Calu3 (cell line): Measurements from ENCODE around the gene ALK. TPM values are rescaled to one million over a fixed set of nuclear protein-coding genes. Genes with fewer than 3 reads are reported as not detected.

ENCODE experiments used
- BruUV-seq: library from RNA; stranded (reverse); fragments of 400-500 nt; replicated peaks from 2 replicates; lab custom pipeline; 2021; lab: Mats Ljungman, UMichigan
- CTCF ChIA-PET: fragments of 300-600 bp; sonication (Branson Sonifier 250); formaldehyde crosslinking; loops from one replicate; lab custom pipeline; 2022; ENCODE audit warnings: antibody characterized with exemption; lab: Charles Lee
- DNase-seq: peaks from one replicate; pipeline ENCODE4 v3.0.0; 2022
- H3K27ac Mint-ChIP-seq: one replicate; pipeline ENCODE4 v1.8.0; 2022; ENCODE audit warnings: mixed read lengths; ENCODE audit not compliant: unreplicated experiment
- H3K27me3 Mint-ChIP-seq: one replicate; pipeline ENCODE4 v1.8.0; 2022; ENCODE audit warnings: mixed read lengths; ENCODE audit not compliant: unreplicated experiment
- H3K36me3 Mint-ChIP-seq: one replicate; pipeline ENCODE4 v1.8.0; 2022; ENCODE audit warnings: mild to moderate bottlenecking, moderate library complexity, mixed read lengths; ENCODE audit not compliant: insufficient read depth, unreplicated experiment
- H3K4me1 Mint-ChIP-seq: one replicate; pipeline ENCODE4 v1.8.0; 2022; ENCODE audit warnings: mild to moderate bottlenecking, low read depth, mixed read lengths; ENCODE audit not compliant: unreplicated experiment
- H3K4me3 Mint-ChIP-seq: one replicate; pipeline ENCODE4 v1.8.0; 2022; ENCODE audit warnings: mild to moderate bottlenecking, low read depth, moderate library complexity, mixed read lengths; ENCODE audit not compliant: unreplicated experiment
- H3K9me3 Mint-ChIP-seq: one replicate; pipeline ENCODE4 v1.8.0; 2022; ENCODE audit warnings: low read depth, mixed read lengths; ENCODE audit not compliant: unreplicated experiment
- intact Hi-C: fragments of 100-400 bp; cut with micrococcal nuclease; formaldehyde crosslinking; loops from one replicate; pipeline ENCODE4 v1.10.0; 2022; ENCODE audit not compliant: unreplicated experiment
- total RNA-seq: library from RNA; stranded (reverse); gene quantifications from 2 replicates; pipeline ENCODE4 v1.2.3, GENCODE V29; 2022
- TF ChIP-seq, protein P1 (sequence below): fragments of 200-600 bp; IDR thresholded peaks from one replicate; pipeline ENCODE4 v1.8.0; 2022; ENCODE audit warnings: antibody characterized with exemption; ENCODE audit not compliant: unreplicated experiment

The ALK gene
- total RNA-seq, 1 experiment from 2014 or later: not detected

DNA sequence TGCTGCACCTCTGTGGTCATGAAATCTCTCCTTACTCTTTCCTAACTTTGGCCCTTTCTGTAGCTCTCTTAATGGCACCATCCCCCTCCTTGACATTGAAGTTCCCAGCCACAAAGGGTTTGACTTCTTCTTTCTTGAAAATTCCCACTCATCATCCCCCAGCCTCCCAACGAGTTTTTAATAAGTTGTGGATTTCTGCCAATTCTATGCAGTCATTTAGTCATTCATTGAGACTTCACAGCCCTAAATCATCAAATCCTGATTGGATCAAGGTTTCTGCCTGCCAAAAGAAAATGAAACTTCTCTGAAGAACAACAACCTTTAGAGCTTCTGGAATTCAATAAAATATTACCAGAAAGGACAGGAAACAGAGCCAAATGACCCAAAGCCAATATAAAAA is 451.9 kb downstream of the ALK start:
- intact Hi-C loops: no loop called here
- H3K4me3 Mint-ChIP-seq: no peak overlapping the region
- TF ChIP-seq, protein P1, sequence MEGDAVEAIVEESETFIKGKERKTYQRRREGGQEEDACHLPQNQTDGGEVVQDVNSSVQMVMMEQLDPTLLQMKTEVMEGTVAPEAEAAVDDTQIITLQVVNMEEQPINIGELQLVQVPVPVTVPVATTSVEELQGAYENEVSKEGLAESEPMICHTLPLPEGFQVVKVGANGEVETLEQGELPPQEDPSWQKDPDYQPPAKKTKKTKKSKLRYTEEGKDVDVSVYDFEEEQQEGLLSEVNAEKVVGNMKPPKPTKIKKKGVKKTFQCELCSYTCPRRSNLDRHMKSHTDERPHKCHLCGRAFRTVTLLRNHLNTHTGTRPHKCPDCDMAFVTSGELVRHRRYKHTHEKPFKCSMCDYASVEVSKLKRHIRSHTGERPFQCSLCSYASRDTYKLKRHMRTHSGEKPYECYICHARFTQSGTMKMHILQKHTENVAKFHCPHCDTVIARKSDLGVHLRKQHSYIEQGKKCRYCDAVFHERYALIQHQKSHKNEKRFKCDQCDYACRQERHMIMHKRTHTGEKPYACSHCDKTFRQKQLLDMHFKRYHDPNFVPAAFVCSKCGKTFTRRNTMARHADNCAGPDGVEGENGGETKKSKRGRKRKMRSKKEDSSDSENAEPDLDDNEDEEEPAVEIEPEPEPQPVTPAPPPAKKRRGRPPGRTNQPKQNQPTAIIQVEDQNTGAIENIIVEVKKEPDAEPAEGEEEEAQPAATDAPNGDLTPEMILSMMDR: no peak
- H3K27me3 Mint-ChIP-seq: peaks cover 39% of the 10 kb centered on the region
- H3K27ac Mint-ChIP-seq: no peak overlapping the region
- no peaks in the 10 kb centered on the region for H3K36me3 Mint-ChIP-seq
- H3K4me1 Mint-ChIP-seq: no peaks in the 10 kb centered on the region
- DNase-seq: no peak
- CTCF ChIA-PET: no interaction called here
- no TSS peak for BruUV-seq
- peaks cover 3% of the 10 kb centered on the region for H3K9me3 Mint-ChIP-seq

DNA sequence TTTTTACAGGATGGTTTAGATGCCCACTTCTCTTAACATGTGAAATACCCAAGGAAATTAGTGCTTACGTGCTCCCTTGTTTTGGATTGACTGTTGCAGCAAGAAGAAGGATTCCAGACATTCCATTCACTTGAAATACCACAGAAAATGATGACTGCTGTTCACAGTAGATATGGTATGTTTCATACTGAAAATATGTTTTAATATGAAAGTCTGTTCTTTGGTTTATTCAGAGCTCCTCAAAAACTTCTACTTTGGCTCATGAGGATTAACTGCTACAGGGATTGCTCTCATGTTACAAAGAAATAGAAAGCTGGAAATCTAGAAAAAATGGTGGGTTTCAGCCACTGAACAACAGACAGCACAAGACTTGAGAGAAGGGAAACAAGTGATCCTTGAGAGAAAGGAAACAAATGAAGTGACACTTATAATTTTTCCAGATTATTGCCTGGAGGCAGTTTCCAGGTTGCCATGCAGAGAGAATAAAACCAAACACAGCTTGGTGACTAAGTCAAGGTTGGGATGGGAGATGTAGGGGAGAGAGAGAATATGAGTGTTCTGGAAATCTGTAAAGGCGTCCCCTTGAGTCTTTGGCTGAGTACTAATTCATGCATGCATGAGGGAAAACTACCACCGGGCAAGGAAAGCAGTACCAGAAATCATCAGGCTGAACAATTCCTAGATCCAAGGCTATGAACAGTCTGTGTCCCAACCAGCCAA is 458.0 kb downstream of the ALK start:
- DNase-seq: no peak
- no peak overlapping the region for H3K4me3 Mint-ChIP-seq

DNA sequence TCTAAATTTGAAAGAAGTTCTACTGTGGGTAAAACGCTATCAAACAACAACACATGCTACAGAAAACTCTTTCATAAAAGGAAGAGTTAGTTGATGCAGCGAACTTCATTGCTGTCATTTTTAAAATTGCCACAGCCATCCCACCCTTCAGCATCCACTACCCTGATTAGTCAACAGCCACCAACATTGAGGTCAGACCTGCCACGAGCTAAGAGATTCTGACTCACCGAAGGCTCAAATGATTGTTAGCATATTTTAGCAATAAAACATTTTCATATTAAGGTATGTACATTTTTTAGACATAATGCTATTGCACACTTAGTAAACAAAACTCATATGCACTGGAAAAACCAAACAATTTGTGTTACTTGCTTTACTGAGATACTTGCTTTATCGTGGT is 459.1 kb downstream of the ALK start:
- BruUV-seq: no TSS peak
- CTCF ChIA-PET: no interaction called here
- H3K27ac Mint-ChIP-seq: no peak overlapping the region
- no peak overlapping the region for H3K4me3 Mint-ChIP-seq
- peaks cover 88% of the 10 kb centered on the region for H3K27me3 Mint-ChIP-seq
- DNase-seq: no peak
- TF ChIP-seq, protein P1: no peak
- no peaks in the 10 kb centered on the region for H3K4me1 Mint-ChIP-seq
- intact Hi-C loops: no loop called here
- H3K36me3 Mint-ChIP-seq: no peaks in the 10 kb centered on the region
- no peaks in the 10 kb centered on the region for H3K9me3 Mint-ChIP-seq

More for the DNA sequence above, 458.0 kb downstream of the ALK start:
- TF ChIP-seq, protein P1: no peak
- intact Hi-C loops: no loop called here
- no TSS peak for BruUV-seq
- no peak overlapping the region for H3K27ac Mint-ChIP-seq
- CTCF ChIA-PET: no interaction called here
- peaks cover 78% of the 10 kb centered on the region for H3K27me3 Mint-ChIP-seq
- no peaks in the 10 kb centered on the region for H3K4me1 Mint-ChIP-seq
- no peaks in the 10 kb centered on the region for H3K36me3 Mint-ChIP-seq
- no peaks in the 10 kb centered on the region for H3K9me3 Mint-ChIP-seq

DNA sequence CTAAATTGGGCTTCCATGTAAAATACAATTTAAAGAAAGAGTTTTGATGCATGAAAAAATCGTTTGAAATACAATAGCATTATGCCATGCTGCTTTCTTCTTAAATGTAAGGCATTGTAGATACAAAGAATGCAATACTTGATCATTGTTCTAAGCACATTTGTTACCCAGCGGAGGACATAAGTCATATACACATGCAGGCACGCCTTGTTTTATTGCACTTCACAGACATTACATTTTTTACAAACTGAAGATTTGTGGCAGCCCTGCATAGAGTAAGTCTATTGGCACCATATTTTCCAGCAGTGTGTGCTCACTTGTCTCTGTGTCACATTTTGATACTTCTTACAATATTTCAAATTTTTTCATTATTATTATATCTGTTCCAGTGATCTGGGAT is 461.2 kb downstream of the ALK start:
- H3K4me3 Mint-ChIP-seq: no peak overlapping the region
- TF ChIP-seq, protein P1: no peak
- H3K4me1 Mint-ChIP-seq: no peaks in the 10 kb centered on the region
- intact Hi-C loops: no loop called here
- CTCF ChIA-PET: no interaction called here
- no peak for DNase-seq
- no peak overlapping the region for H3K27ac Mint-ChIP-seq
- H3K9me3 Mint-ChIP-seq: no peaks in the 10 kb centered on the region
- no peaks in the 10 kb centered on the region for H3K36me3 Mint-ChIP-seq
- no TSS peak for BruUV-seq
- H3K27me3 Mint-ChIP-seq: peaks cover 95% of the 10 kb centered on the region
